H1 (cell line): ENCODE data around the gene MACROD2. TPM values are rescaled to one million over a fixed set of nuclear protein-coding genes. Genes with fewer than 3 reads are reported as not detected.

Experiments used
- CTCF ChIA-PET: fragments of 300-600 bp; sonication (Branson Sonifier 250); formaldehyde crosslinking; loops from one replicate; lab custom pipeline; 2021; ENCODE audit not compliant: partially characterized antibody; lab: Charles Lee
- POLR2A ChIA-PET: fragments of 300-600 bp; sonication (Branson Sonifier 250); formaldehyde crosslinking; loops from one replicate; lab custom pipeline; 2021; ENCODE audit warnings: inconsistent platforms; ENCODE audit not compliant: partially characterized antibody; lab: Charles Lee
- DNase-seq, 2 experiments: peaks; one replicate each; pipeline versions ENCODE4 v3.0.0 to v3.0.0-alpha.2; 2010 to 2022; ENCODE audit warnings: low spot score in 2 of 2, low read depth in 1 of 2, mixed read lengths in 1 of 2
- FAIRE-seq: peaks from 2 replicates; lab custom pipeline; 2011; peaks lifted over from hg19 to GRCh38; lab: Jason Lieb, UNC
- H2AFZ ChIP-seq: 2 replicates; pipeline ENCODE4 v1.8.1; 2012; ENCODE audit warnings: low read length, inconsistent platforms
- H2AK5ac ChIP-seq: 2 replicates; pipeline ENCODE4 v1.6.1; 2013; ENCODE audit warnings: low read depth, low read length
- H2BK120ac ChIP-seq: replicated peaks from 2 replicates; pipeline ENCODE3; 2013; ENCODE audit warnings: low read depth, low read length, inconsistent platforms
- H2BK12ac ChIP-seq: 2 replicates; pipeline ENCODE4 v1.6.1; 2013; ENCODE audit warnings: low read depth, low read length
- H2BK15ac ChIP-seq: 2 replicates; pipeline ENCODE4 v1.6.1; 2013; ENCODE audit warnings: low read length
- H2BK20ac ChIP-seq: 2 replicates; pipeline ENCODE4 v1.6.1; 2013; ENCODE audit warnings: low read length
- H2BK5ac ChIP-seq: 2 replicates; pipeline ENCODE4 v1.6.1; 2013; ENCODE audit warnings: low read depth, low read length
- H3K14ac ChIP-seq: 2 replicates; pipeline ENCODE4 v1.6.1; 2013; ENCODE audit warnings: inconsistent platforms; ENCODE audit not compliant: insufficient read length
- H3K18ac ChIP-seq: 2 replicates; pipeline ENCODE4 v1.6.1; 2013; ENCODE audit warnings: low read length; ENCODE audit errors: extremely low read depth
- H3K23ac ChIP-seq: 2 replicates; pipeline ENCODE4 v1.6.1; 2013; ENCODE audit warnings: inconsistent platforms; ENCODE audit not compliant: insufficient read length
- H3K23me2 ChIP-seq: 2 replicates; pipeline ENCODE4 v1.6.1; 2013; ENCODE audit warnings: low read depth, low read length
- H3K27ac ChIP-seq: 2 replicates; pipeline ENCODE4 v1.6.1; 2011; ENCODE audit warnings: low read depth, low read length, inconsistent platforms
- H3K27me3 ChIP-seq, 4 experiments: replicated peaks in 1 of 4; 1 replicate in 1 of 4; 2 replicates in 3 of 4; pipeline versions ENCODE4 v1.6.1 to v1.8.1; 2011 to 2013; ENCODE audit warnings: low read length in 3 of 4, mild to moderate bottlenecking in 3 of 4, inconsistent platforms in 2 of 4, mixed read lengths in 2 of 4, moderate library complexity in 1 of 4; ENCODE audit not compliant: control insufficient read depth in 3 of 4, insufficient read depth in 3 of 4; ENCODE audit errors: extremely low read depth in 1 of 4
- H3K36me3 ChIP-seq, 4 experiments: 2 replicates each; pipeline versions ENCODE4 v1.6.1 to v1.8.1; 2011 to 2013; ENCODE audit warnings: mild to moderate bottlenecking in 4 of 4, low read length in 3 of 4, moderate library complexity in 2 of 4, control low read depth in 1 of 4, inconsistent platforms in 1 of 4; ENCODE audit not compliant: insufficient read depth in 4 of 4, control insufficient read depth in 2 of 4
- H3K4ac ChIP-seq: replicated peaks from 2 replicates; pipeline ENCODE3; 2013; ENCODE audit warnings: low read length, low read depth, mixed read lengths, inconsistent platforms; ENCODE audit not compliant: insufficient read length
- H3K4me1 ChIP-seq, 4 experiments: replicated peaks in 1 of 4; 1 replicate in 1 of 4; 2 replicates in 3 of 4; pipeline versions ENCODE4 v1.6.1 to v1.8.1; 2011 to 2013; ENCODE audit warnings: low read length in 3 of 4, inconsistent platforms in 2 of 4, mixed read lengths in 1 of 4; ENCODE audit not compliant: insufficient read depth in 4 of 4, control insufficient read depth in 3 of 4
- H3K4me2 ChIP-seq, 2 experiments: 2 replicates each; pipeline versions ENCODE4 v1.6.1 to v1.8.1; 2011 to 2013; ENCODE audit warnings: low read depth in 2 of 2, low read length in 2 of 2, control low read depth in 1 of 2, inconsistent platforms in 1 of 2, mild to moderate bottlenecking in 1 of 2; ENCODE audit not compliant: insufficient read depth in 1 of 2
- H3K4me3 ChIP-seq, 4 experiments: fragments of 200-600, 300-600 bp in 1 of 4; sonication (generic), shearing (Covaris generic), sonication (Bioruptor Twin) in 1 of 4; 2 replicates each; pipeline versions ENCODE4 v1.5.1 to v1.8.1; 2011 to 2016; ENCODE audit warnings: low read length in 4 of 4, low read depth in 3 of 4, control low read depth in 2 of 4, inconsistent platforms in 2 of 4, mild to moderate bottlenecking in 2 of 4, mixed read lengths in 1 of 4, moderate library complexity in 1 of 4; ENCODE audit not compliant: insufficient read depth in 2 of 4; ENCODE audit errors: extremely low read depth in 1 of 4
- H3K56ac ChIP-seq: replicated peaks from 2 replicates; pipeline ENCODE3; 2013; ENCODE audit warnings: low read depth, mild to moderate bottlenecking, mixed read lengths, low read length, inconsistent platforms; ENCODE audit not compliant: insufficient read length
- H3K79me1 ChIP-seq: 2 replicates; pipeline ENCODE4 v1.6.1; 2013; ENCODE audit warnings: low read depth, low read length, control low read depth
- H3K79me2 ChIP-seq, 2 experiments: 2 replicates each; pipeline versions ENCODE4 v1.6.1 to v1.8.1; 2012 to 2013; ENCODE audit warnings: low read length in 2 of 2, mild to moderate bottlenecking in 2 of 2, inconsistent platforms in 1 of 2; ENCODE audit not compliant: insufficient read depth in 2 of 2, control insufficient read depth in 1 of 2
- H3K9ac ChIP-seq, 4 experiments: replicated peaks in 1 of 4; 1 replicate in 1 of 4; 2 replicates in 3 of 4; pipeline versions ENCODE4 v1.6.1 to v1.8.1; 2011 to 2013; ENCODE audit warnings: low read depth in 3 of 4, low read length in 3 of 4, control low read depth in 2 of 4, mild to moderate bottlenecking in 2 of 4, moderate library complexity in 2 of 4, inconsistent platforms in 1 of 4; ENCODE audit errors: extremely low read depth in 1 of 4
- H3K9me3 ChIP-seq, 2 experiments: 2 replicates each; pipeline versions ENCODE4 v1.6.1 to v1.8.1; 2012 to 2013; ENCODE audit warnings: mild to moderate bottlenecking in 2 of 2, moderate library complexity in 2 of 2, control low read depth in 1 of 2, inconsistent platforms in 1 of 2, low read depth in 1 of 2, low read length in 1 of 2, mixed read lengths in 1 of 2; ENCODE audit not compliant: insufficient read depth in 2 of 2
- H4K20me1 ChIP-seq, 2 experiments: replicated peaks in 1 of 2; 2 replicates each; pipeline versions ENCODE3 to v1.8.1; 2011 to 2013; ENCODE audit warnings: inconsistent platforms in 2 of 2, low read length in 2 of 2, mild to moderate bottlenecking in 1 of 2; ENCODE audit not compliant: insufficient read depth in 2 of 2, control insufficient read depth in 1 of 2
- H4K5ac ChIP-seq: 2 replicates; pipeline ENCODE4 v1.6.1; 2013; ENCODE audit warnings: low read length, low read depth, mixed read lengths, inconsistent platforms; ENCODE audit not compliant: insufficient read length
- H4K8ac ChIP-seq: 2 replicates; pipeline ENCODE4 v1.8.0; 2013; ENCODE audit warnings: mild to moderate bottlenecking, moderate library complexity, low read length, inconsistent platforms; ENCODE audit not compliant: insufficient read depth; ENCODE audit errors: extremely low read depth
- H4K91ac ChIP-seq: replicated peaks from 2 replicates; pipeline ENCODE3; 2013; ENCODE audit warnings: low read length, mixed read lengths, inconsistent platforms; ENCODE audit not compliant: insufficient read length
- ATF3 ChIP-seq: IDR thresholded peaks from 2 replicates; pipeline ENCODE4 v1.6.1; 2011; ENCODE audit warnings: low read depth, mild to moderate bottlenecking, low read length; ENCODE audit not compliant: insufficient read depth
- FOSL1 ChIP-seq: IDR thresholded peaks from 2 replicates; pipeline ENCODE4 v1.6.1; 2011; ENCODE audit warnings: mild to moderate bottlenecking, low read depth, low read length, moderate library complexity; ENCODE audit not compliant: insufficient read depth
- TAF7 ChIP-seq: optimal IDR thresholded peaks from 2 replicates; pipeline ENCODE3; 2011; ENCODE audit warnings: low read depth, mild to moderate bottlenecking, inconsistent platforms, low read length, moderate library complexity, borderline replicate concordance
- TCF12 ChIP-seq: IDR thresholded peaks from 2 replicates; pipeline ENCODE4 v1.6.1; 2011; ENCODE audit warnings: low read depth, mild to moderate bottlenecking, low read length
- WGBS, 2 experiments: shearing (Covaris generic) in 1 of 2; methylation state at CpG; one replicate each; pipeline versions ENCODE4 v1.1.6 to v1.1.7; 2013 to 2015; ENCODE audit warnings: low lambda C conversion rate in 2 of 2, mixed read lengths in 2 of 2, inconsistent platforms in 1 of 2, low coverage in 1 of 2, missing lambda C conversion rate in 1 of 2; ENCODE audit not compliant: insufficient replicate concordance in 2 of 2, insufficient coverage in 1 of 2, insufficient read length in 1 of 2; ENCODE audit errors: extremely low coverage in 1 of 2, missing lambda C conversion rate in 1 of 2; 5-methylcytosine and 5-hydroxymethylcytosine counted together
- polyA plus RNA-seq, 7 experiments: library from polyadenylated mRNA; depleted of rRNA in 3 of 7; stranded (reverse) in 5 of 7; unstranded in 2 of 7; fragments of >200 nt in 5 of 7; fragments of 200-250 nt in 2 of 7; gene quantifications; 1 replicate in 5 of 7; 2 replicates in 1 of 7; 4 replicates in 1 of 7; pipeline versions ENCODE4 v1.2.1 to v1.2.3, GENCODE V29; 2011 to 2013; ENCODE audit warnings: missing spikeins in 2 of 7, mixed read lengths in 2 of 7
- total RNA-seq: library from RNA; stranded (reverse); fragmentation: NEBNext Ultra II Directional; extraction: Animal tissue kit (Norgen Biotek cat#: 25700); gene quantifications from 2 replicates; pipeline ENCODE4 v1.2.1, GENCODE V29; 2021

Gene MACROD2
- total and polyA plus RNA-seq, 2 of the 8 experiments (the other 6 are each of a cell fraction or from before 2014, with no cell fraction given): 0.70 to 3.9 TPM

- no peak overlapping the region for H4K5ac ChIP-seq
- H3K18ac ChIP-seq: no peak overlapping the region
- no peak overlapping the region; a peak in 1 of 4 replicates for H3K4me2 ChIP-seq
- H3K79me2 ChIP-seq: no peaks in the 10 kb centered on the region
- 81% methylated on average over 6 of the region's 6 CpGs; no CpG with 5 or more reads in 1 of the 2 experiments for WGBS, 2 experiments
- no peak overlapping the region; the same call in 1 of the 2 replicates for H2BK12ac ChIP-seq
- H3K56ac ChIP-seq: no peak overlapping the region
- H3K27me3 ChIP-seq: no peaks in the 10 kb centered on the region
- H2BK5ac ChIP-seq: no peak overlapping the region
- H2BK20ac ChIP-seq: no peak overlapping the region
- H3K4me1 ChIP-seq: peaks cover 0 to 12% (median 4%) of the 10 kb centered on the region in 4 experiments; a peak in 4 of 7 replicates
- H3K9me3 ChIP-seq: no peaks in the 10 kb centered on the region
- no peak for TF ChIP-seq FOSL1
- no peak for TF ChIP-seq TAF7
- no peak for TF ChIP-seq TCF12
- no peak for TF ChIP-seq ATF3
- no peak for FAIRE-seq
- no peaks in the 10 kb centered on the region for H3K36me3 ChIP-seq
- no peak overlapping the region for H3K23ac ChIP-seq
- H4K8ac ChIP-seq: no peak overlapping the region
- no peak overlapping the region for H3K4ac ChIP-seq
- no peak overlapping the region for H3K4me3 ChIP-seq
- no peak overlapping the region for H2BK120ac ChIP-seq
- ChIA-PET CTCF (interaction anchor here (0.6 to 1.7 kb wide), 3 partner anchors 16 to 950 kb away, joined by 4 read pairs; no protein-coding TSS in a partner anchor), POLR2A (no interaction called here)
- no peak overlapping the region for H3K14ac ChIP-seq
- no peak overlapping the region for H3K9ac ChIP-seq
- no peak overlapping the region for H2BK15ac ChIP-seq
- H4K20me1 ChIP-seq: no peaks in the 10 kb centered on the region
- no peaks in the 10 kb centered on the region for H3K79me1 ChIP-seq
- H2AFZ ChIP-seq: no peak overlapping the region
- DNase-seq: no peak
- H2AK5ac ChIP-seq: no peak overlapping the region
- no peaks in the 10 kb centered on the region for H3K23me2 ChIP-seq
- peak overlapping the region; percentile 25 for H4K91ac ChIP-seq
- no peak overlapping the region for H3K27ac ChIP-seq
These were observed 1224.8 kb downstream of the MACROD2 start for GRCh38 chr20:15220009-15220656.
